Nucleus accumbens (tissue), 56 donors: ENCODE data around the gene GLB1L2.
A peak's percentile ranks its signal among the peaks of the same experiment; 100 is the strongest.

Experiments used
- DNase-seq, 56 donors: peaks; one replicate each; lab custom pipeline; 2025; lab: John Stamatoyannopoulos, UW

The GLB1L2 gene

DNA sequence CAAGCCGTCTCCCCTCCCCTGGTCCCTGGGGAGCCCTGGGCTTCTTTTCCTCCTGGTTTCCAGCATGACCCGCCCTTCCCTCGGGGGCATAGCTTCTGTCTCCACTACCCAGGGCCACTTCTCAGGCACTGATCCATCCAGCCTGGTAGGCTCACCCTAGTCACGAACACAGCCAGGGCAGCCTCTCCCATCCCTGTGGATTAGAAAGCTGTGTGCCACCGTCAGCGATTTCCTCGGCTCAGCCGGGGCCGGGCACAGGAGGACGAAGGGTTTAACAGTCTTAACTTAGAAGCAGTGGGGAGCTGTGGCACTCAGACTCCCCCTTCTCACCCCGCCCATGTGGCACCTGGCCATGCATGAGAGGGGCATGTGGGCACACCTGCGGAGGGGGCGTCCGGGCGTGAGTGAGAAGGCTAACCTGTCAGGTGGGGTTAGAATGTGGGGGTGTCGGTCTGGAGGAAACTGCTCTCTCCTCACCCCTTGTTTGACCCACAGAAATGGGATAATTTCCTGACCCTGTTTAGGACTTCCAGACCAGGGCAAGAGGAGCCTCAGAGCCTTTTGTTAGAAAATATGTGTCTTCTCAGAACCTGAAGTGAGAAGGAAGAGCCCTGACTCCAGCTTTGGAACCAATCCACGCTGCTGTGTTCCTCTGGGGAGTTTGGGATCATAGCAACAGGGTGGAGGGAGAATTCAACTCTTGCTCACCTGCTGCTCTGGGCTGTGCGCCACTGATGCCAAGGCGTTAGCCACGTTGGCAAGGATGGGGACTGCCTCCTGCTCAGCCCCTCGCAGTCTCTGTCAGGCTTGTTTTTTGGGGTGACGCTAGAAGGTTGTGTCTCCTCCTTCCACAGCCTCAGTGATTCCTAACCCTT is 14.6 kb downstream of the GLB1L2 start:
- no peak for DNase-seq

DNA sequence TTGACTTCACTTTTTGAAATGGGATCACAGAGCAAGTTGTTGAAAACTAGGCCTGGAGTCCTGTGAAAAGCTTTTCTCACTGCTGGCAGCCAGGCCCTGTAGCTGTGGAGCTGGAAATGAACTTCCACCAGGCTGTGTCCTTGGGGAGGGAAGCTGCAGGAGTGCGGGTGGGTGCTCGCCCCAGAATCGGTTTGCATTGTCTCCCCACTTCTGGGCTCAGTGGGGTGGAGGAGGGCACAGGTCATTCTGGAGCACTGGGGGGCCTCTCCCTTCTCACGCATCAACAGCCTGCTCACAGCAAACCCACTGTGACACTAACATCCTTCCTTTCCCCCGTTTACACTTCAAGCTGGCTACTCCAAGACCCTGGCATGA is 15.2 kb downstream of the GLB1L2 start:
- no peak for DNase-seq

DNA sequence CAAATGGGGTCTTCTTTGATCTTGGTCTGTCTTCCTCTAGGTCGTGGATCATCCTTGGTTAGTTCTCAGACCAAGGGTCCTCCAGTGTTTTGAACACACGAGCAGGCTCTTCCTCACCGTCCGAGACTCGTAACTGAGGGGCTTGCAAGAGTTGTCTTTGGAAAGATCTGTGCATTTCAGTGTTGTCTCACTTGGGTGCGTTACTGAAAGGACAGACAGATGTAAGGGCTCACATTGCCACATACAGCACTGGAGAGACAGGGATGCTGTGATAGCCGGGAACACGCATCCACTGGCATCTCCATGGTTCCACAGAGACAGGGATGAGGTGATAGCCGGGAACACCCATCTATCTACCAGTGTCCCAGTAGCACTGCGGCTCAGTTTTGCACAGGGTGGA is 15.7 kb downstream of the GLB1L2 start:
- DNase-seq: no peak

DNA sequence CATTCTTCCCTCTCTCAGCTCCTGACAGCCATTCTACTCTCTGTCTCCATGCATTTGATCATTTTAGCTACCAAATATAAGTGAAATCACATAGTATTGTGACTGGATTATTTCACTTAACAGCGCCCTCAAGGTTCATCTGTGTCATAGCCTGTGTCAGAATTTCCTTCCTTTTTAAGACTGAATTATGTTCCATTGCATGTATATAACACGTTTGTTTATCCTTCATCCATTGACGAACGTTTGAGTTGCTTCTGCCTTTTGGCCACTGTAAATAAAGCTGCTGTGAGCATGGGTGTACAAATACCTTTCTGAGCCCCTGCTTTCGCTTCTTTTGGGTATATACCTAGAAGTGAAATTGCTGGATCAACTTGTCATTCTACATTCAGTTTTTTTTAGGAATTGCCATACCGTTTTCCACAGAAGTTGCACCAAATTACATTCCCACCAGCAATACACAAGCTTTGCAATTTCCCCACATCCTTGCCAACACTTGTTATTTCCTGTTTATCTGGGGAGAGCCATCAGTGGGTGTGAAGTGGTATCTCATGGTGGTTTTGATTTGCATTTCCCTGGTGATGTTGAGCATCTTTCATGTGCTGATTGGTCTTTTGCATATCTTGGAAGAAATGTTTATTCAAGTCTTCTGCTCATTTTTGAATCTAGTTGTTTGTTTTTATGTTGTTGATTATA is 17.5 kb downstream of the GLB1L2 start:
- DNase-seq: no peak

DNA sequence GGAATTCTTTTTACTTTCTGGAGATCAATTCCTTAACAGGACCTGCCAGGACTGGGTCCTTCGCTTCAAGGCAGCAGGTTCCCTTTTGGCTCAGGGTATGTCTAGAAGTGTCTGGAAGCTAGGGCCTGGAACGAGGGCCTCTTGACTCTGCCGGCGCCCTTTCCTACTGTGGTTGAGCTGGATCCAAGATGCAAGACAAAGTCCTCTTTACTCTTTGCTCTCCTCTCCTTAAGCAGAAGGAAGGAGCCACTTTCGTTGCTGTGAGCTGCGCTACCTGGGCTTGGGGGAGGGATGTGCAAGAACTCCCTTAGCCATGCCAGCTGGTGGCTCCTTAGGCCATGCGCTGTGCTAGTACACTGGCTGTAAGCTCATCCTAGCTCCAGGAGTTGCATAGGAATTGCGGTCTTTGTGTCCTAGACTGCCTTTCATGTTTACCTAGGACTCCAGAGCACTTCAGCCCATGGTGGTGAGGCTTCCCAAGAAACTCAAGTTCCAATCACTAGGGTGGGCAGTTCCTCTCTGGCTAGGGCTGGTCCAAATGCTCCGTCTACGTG is 18.1 kb downstream of the GLB1L2 start:
- DNase-seq: no peak

DNA sequence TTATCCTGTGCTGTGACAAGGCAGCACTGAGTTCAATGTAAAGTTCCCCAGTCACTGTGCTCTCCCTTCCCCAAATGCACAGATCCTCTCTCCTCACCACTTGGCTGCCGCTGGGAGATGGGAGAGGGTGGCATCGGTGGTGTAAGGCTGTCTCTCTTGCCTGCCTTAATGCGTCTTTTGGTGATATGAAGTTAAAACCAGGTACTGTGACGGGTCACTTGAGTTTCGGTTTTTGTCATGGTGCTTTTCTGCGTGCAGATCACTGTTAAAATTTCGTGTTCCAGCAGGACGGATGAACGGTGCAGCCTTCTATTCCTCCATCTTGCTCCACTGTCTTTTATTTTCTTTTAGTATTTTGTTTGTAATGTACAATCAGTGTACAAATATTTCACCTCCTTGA is 18.6 kb downstream of the GLB1L2 start:
- no peak for DNase-seq

DNA sequence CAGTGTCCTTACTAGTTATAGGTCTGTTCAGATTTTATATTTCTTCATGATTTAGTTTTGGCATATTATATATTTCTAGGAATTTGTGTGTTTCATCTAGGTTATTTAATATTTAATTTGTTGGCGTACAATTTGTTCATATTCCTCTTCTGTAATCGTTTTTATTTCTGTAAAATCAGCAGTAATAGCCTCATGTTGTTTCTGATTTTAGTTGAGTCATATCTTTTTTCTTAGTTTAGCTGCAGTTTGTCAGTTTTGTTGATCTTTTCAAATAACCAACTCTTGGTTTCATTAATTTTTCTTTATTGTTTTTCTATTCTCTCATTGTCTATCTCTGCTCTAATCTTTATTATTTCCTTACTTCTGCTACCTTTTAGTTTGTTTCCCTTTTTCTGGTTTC is 20.3 kb downstream of the GLB1L2 start:
- no peak for DNase-seq

DNA sequence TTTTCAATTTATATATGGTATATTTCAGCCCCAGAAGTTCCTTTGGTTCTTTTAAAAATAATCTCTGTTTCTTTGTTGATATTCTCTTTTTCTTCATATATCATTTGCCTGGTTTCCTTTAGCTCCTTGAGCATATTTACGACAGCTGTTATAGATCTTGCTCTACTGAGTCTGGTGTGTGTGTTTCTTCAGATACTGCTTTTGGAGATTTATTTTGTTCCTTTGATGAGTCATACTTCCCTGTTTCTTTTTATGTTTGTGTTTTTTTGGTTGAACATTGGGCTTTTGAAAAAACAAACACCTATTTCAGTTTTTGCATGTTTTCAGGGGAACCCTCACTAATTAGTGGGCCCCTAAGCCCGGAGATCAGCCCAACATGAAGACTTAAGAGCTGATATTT is 23.3 kb downstream of the GLB1L2 start:
- DNase-seq: no peak

DNA sequence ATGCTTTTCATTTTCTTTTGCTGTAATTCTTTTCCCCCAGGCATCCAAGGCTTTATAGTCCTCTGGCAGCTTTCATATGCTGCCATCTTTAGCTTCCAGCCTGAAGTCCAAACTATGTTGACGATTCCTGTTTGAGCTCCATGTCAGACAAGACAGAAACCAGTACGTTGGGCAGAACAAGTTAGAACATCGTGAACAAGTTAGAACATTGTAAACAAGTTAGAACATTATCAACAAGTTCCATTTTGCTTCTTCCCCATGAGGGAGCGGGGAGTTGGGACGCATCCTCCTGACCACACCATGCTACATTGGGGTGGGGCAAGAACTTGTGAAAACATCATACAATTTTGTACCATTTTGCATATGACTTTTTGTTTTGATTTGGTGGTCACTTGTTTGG is 23.9 kb downstream of the GLB1L2 start:
- DNase-seq: no peak

DNA sequence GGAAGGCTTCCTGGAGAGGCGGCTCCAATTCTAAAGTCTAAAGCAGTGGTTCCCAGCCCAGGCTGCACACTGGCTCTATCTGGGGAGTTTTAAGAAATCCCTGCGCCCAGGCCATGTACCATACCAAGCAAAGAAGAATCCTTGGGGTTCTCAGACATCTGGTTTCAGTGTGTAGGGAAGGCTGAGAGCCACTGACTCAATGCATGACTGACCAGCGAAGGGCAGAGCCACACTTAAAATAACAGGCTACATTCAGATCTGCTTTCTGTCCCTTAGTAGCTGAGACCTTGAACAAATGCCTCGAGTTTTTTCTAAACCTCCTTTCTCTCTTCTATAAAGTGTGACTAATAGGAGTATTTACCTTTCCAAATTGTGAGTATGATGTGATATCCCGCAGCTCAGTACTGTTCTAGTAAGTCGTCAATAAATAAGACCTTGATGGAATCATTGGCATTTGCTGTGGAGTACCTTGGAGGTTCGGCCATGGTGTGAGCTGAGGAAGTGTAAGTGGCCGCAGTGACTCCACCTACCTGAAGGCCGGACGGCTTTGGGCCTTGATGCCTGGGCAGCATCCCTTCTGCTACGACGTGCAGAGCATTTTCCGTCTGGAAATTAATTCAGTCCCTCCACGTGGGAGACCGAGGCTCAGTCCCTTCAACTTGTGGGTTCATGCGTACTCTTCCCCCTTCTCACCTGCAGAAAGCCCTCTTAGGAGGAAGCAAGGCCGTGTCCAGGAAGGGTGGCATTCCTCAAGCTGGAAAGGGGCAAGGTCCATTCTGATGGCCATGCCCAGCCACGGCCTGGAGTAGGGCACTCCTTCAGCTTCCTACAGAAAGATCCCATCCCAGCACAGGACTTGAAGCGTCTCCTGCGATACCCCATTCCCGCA is 25.1 kb downstream of the GLB1L2 start:
- no peak for DNase-seq

DNA sequence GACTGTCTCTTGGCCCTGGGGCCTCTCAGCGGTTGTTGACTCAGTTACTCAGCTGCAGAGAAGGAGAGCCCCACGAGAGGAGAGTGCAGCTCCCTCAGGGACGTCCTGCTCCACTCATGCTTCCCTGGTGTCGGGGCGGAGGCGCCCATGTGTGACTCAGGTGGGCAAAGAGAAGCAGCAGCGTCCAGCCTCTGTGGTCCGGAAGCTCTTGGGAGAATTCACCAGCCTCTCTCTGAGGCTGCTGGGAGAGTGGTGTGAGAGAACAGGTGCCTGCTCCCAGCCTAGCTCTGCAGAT is 25.7 kb downstream of the GLB1L2 start:
- no peak for DNase-seq

DNA sequence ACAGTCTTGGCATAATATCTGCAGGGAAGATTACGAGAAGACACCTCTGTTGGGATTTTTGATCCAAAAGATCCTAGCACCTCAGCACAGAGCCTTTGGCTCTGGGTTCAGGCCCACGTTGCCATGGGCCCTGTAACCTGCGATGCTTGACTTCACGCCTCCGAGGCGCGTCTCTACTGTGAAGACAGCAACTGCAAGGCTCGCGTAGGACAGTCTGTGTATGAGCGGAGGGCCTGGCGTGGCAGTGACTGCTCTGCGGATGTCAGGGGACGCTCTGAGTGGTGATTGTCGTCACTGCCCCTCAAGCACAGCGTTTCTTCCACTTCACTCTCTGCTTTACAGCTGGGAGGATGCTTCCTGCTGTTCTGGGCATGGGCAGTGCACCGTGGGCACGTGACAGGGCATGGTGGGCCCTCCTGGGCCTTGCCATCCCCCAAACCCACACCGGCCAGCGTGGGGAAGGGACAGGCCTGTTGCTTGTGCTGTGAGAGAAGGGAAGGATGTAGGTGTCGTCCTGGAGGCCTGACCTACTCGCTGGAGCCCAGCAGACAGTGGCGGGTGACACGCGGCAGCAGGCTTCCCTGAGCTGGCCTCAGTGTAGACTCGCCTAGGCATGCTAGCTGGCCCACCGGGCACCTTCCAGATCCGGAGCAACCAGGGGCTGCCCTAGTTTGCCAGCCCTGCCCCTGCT is 26.5 kb downstream of the GLB1L2 start:
- DNase-seq: no peak

DNA sequence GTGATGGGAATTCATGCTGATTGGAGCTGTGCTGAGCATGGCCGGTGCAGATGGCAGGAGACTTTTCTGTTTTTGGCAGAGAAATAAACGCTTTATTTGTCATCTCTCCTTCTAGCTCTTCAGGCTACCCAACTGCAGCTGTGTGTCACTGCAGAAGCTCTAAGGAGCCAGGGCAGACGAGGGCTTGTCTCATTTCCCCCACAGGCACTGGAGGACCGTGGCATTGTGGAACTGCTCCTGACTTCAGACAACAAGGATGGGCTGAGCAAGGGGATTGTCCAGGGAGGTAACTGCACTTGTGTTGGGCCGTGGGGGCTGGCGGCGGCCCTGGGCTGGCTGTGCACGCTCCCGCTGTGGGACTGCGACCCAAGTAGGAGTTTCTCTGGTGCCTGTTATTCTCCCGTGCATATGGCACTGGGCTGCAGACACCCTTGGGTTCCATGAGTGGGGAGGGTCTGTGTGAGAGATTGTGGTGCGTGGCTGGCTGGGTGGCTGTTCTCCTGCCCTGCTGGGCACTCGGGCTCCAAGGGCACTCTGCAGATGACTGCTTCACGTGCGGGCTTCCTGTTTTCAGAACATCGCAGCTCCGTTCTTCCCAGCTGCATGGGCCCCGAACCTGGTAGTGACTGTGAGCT is 27.2 kb downstream of the GLB1L2 start:
- DNase-seq: no peak

DNA sequence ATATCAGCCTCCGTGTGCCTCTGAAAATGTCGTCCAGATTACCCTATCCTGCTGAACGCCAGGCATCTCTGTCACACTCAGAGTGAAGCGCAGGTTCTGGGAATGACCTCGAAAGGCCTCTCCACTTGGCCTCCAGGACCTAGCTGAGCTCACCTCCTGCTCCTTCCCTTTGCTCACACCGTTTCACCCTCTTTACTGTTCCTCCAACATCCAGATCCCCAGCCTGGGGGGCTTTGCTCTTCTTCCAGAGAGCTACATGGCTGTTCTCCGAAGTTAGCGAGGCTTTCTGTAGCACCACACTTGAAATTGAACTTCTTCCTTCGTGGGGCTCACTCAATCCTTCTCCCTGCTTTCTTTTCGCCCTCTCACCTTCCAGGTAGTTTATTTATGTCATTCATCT is 27.9 kb downstream of the GLB1L2 start:
- no peak for DNase-seq

DNA sequence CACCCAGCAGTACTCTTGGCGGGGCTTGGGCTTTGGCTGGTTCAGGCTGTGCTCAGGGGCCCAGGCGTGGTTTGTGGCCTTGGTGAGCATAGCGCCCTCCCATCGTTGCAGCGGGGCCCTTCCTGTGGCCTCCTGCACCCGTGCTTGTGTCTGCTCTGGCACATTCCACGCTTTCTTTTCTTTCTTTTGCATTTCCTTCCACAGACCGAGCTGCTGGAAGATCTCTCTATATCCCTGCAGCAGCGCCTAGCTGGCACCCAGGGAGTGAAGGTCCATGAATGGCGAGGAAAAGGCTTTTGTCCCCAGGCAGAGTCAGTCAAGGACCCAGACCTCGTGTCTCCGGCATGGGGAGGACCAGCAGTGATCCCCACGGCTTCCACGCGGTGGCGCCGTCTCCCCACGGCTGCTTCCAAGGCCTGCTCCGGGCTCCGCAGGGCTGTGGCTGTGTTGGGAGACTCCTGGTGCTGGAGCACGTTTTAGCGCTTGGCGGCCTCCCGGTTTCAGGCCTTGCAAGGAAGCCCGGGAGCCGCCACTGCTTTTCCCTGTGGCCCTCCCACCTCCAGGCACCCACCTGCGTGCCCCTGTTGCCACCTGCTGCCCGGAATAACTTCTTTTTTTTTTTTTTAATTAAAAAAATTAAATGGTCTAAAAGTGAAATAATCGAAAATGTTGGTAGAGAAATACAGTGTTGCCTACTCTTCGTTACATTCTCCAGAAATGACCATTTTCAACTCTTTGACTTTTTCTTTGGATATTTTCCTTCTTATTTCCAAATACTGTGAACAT is 28.5 kb downstream of the GLB1L2 start:
- peak in 54 of 56 donors; percentile 22 to 93 (median 73) for DNase-seq

DNA sequence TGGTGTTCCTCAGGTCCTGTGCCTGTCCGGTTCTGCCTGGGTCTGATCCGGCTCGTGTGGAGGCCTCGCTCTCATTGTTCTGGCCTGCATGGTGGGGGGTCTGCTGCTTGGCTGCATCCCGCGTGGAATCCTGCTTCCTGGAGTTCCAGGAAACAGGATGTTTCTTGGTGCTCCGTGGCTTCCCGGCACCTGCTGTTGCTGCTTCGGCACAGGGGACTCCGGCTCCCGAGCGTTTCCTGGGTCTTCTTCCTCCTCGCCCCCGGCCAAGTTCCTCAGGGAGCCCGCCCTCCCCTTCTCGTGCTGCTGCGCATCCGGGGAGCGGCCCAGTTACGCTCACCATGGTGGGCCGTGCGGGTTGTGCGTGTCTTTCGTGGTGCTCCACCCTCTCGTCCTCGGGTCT is 29.9 kb downstream of the GLB1L2 start:
- DNase-seq: no peak

DNA sequence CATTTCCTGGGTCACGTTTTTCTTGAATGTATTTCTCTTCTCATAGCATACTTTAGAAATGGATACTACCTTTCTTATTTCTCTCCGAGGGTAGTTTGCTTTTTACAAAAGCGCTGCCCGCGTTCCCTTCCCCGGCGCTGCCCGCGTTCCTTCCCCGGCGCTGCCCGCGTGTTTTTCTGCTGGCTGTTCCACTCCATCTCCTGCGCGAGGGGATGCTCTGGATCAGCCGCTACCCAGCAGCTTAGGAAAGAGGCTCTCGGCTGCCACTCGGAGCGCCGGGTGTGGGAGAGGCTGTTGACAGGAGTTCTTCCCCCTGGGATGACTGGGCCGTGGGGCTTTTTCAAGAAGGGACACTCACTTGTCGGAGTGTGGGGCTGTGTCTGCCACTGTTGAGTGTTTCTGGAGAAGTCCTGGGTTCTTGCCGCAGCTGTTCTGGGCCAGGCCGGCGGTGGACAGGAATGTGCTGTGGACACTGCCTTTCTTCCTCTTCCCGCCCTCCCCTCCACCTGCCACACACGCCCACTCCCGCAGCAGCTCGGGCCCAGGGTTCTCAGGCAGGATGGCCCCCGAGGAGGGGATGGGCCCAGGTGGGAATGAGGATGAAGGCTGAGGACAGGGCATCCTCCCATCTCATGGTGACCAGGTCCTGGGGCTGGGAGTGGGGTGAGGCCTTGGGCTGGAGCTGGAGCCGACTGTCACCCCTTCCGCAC is 30.6 kb downstream of the GLB1L2 start:
- DNase-seq: no peak

DNA sequence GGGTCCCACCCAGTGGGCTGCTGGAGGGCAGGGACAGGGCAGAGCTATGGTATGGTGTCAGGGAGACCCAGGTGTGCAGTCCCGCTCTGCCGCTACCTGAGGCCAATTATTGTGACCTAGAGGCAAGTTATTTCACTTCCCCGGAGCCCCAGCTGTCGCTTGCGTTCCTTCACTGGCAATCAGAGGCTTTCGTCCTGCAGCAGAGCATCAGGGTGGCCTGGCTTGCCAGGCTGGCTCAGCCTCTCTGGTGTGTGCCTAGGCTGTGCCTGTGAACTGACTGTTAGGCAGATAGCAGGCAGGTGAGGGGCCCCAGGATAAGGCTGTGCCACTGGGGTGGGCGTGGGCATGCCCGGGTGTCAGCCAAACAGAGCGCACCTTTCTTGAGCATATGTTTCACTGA is 31.4 kb downstream of the GLB1L2 start:
- DNase-seq: no peak

DNA sequence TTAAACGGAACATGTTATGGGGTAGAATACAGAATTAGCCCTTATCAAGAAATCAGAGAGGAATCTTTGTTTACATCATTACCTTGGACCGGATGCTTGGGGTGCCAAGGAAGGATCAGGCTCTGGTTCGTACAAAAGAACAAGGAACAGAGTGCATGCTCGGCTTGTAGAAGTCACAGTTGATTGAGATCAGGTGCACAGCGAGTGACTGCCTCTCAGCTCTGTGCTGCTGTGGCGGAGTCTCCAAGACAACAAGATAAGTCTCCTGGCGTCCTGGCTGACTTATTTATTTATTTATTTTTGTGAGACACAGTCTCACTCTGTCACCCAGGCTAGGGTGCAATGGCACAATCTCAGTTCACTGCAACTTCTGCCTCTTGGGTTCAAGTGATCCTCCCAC is 31.8 kb downstream of the GLB1L2 start:
- DNase-seq: no peak
